Measurements from ENCODE around the gene SLC25A29.
"Not testable (repeated sequence)": the region's sequence is repeated elsewhere in the genome, so short reads cannot be mapped to it uniquely, and the experiment has no call there.

The SLC25A29 gene, protein sequence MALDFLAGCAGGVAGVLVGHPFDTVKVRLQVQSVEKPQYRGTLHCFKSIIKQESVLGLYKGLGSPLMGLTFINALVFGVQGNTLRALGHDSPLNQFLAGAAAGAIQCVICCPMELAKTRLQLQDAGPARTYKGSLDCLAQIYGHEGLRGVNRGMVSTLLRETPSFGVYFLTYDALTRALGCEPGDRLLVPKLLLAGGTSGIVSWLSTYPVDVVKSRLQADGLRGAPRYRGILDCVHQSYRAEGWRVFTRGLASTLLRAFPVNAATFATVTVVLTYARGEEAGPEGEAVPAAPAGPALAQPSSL

DNA sequence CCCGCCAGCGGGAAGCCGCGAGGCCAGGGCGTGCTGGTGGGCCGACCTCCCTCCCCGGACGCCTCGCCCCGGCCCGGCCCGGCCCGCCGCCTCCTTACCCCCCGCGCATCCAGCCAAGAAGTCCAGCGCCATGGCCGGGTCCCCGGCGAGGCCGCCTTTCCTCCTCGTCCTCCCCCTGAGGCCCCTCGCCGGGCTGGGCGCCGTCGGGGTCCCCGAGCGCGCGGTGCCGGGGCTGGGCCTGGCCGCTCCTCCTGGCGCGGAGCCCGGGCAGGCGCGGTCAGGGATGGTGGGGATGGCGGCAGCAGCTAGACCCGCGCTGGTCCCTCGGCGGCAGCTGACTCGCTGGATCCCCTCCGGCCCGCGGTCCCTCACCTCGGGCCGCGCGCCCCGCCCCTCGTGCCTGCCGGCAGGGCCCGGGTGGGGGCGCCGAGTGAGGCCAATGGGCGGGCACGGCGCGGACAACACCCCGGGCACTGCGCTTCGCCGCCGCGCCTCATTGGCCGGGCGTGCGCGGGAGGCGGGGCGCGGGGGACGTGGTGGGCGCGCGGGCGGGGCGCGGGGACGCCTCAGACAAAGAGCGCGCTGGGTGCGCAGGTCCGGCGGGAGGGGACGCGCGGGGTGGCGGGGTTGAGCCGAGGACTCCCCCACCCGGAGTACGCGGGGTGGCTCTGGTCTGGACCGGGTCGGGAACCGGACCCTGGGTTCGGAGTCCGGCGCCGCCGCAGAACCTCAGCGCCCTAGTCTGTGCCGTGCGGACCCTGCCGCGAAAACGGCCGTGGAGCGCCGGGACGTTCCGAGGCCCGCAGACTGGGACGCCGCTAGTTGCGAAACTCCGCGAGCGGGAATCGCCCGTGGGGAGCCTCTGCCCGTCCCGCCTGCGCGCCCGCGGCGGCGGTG is at the start of gene SLC25A29:
Gene SLC25A29, minus strand, starts transcription at position 344 of the 897 bp plus-strand sequence. Its CDS starts 212 bp downstream, at position 132.
- H3K4me3 Mint-ChIP-seq = peak within 1 kb of the TSS; percentile 77 to 94
- H3K9me3 Mint-ChIP-seq = no peaks in the 10 kb centered on the region
- peaks cover 50% of the 10 kb centered on the region for H3K4me1 Mint-ChIP-seq
- ATAC-seq (peak; percentile 90), DNase-seq (peak; percentile 77 to 80)
- peaks cover 21% of the 10 kb centered on the region for H3K27me3 Mint-ChIP-seq
- H3K27ac Mint-ChIP-seq = peak within 1 kb of the TSS; percentile 61 to 79

DNA sequence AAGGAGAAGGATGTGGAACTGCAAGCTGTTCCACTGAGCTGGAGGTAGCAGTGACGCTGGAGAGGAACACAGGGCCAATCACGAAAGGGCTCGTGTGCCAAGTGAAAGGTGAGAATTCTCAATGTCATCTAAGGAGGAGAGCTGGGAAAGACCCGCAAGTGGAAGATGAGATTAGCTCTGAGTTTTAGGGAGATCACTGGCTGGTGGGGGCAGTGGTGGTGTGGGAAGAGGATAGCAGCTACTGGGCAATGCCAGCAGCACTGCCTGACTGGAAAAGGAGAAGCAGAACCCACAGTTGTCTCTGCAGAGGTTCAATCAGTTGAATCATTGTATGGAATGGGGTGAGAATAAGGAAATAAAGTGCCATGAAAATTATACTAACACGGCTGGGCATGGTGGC is 44.7 kb upstream of the SLC25A29 start:
- H3K27ac Mint-ChIP-seq = peak overlapping the region in 1 of 2 donors; percentile 87
- no peaks in the 10 kb centered on the region for H3K27me3 Mint-ChIP-seq

DNA sequence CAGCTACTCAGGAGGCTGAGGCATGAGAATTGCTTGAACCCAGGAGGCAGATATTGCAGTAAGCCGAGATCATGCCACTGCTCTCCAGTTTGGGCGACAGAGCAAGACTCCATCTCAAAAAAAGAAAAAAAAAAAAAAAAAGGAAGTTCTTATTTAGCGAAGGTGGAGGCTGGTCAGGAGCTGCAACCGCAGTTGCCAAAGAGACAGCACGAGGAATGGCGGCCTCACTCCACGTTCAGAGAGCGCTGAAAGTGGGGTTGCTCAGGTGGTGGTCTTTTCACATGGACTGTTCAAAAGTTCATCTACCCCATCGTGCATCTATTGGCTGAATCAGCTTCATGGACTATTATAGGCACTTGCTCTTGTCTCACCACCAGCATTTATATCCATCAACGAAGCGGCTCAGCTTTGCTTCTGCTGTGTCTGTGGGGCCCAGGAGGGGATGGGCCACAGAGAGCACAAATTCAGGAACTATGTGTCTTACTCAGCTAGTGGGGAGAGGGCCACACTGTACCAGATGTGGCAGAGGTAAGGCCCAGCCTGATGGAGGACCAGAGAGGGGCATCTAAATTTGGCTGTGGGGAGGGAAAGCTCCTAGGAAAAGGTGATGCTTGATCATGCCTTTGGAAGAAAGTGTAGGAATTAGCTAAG is 44.2 kb upstream of the SLC25A29 start:
- no peak for DNase-seq
- H3K4me3 Mint-ChIP-seq = no peak overlapping the region
- H3K27me3 Mint-ChIP-seq = no peaks in the 10 kb centered on the region
- ATAC-seq = no peak
- peaks cover 15% of the 10 kb centered on the region for H3K4me1 Mint-ChIP-seq
- H3K9me3 Mint-ChIP-seq = no peaks in the 10 kb centered on the region
- H3K27ac Mint-ChIP-seq = peak overlapping the region in 1 of 2 donors; percentile 42

More for the DNA sequence above, 44.7 kb upstream of the SLC25A29 start:
- no peak for DNase-seq
- H3K4me3 Mint-ChIP-seq = no peak overlapping the region
- no peak for ATAC-seq
- no peaks in the 10 kb centered on the region for H3K9me3 Mint-ChIP-seq
- H3K4me1 Mint-ChIP-seq = peaks cover 15% of the 10 kb centered on the region

DNA sequence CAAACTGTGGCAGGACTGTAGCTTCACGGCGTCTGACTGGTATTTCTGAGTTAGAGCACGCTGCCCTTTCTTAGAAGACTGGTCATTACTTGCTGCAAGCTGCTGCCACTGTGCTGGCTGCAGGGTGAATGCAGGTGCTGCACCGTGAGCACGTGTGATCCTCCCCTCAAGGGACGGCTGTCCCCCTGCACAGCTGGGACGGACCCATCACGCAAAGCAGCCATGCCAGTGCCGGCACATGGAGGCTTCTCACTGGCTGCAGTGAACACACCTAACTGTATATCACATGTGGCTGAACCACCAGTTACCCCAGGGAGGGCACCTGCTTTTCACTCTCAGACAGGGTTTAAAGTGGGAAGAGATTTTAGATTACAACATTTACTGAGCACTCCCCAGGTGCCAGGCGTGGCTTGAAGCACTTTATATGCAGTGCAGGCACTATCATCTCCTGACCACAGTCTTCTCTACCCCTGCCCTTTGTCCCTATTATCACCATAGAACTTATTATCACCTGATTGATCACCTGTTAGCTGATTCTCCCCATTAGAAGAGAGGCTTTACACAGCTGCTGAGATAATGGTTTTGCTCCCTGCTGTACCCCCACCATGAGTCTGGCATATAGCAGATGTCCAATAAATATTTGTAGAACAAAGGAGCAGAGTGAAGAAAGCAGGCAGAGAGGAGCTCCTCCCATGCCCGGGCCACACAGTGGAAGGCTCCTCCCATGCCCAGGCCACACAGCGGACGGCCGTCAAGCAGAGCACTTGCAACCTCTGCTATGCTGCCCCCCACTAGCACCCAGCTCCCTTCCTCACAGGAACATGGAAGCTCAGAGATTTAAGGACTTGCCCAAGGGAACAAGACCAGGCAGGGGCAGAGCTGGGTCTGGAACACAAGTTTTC is 42.8 kb upstream of the SLC25A29 start:
- no peaks in the 10 kb centered on the region for H3K9me3 Mint-ChIP-seq
- no peaks in the 10 kb centered on the region for H3K27me3 Mint-ChIP-seq
- peaks cover 15% of the 10 kb centered on the region for H3K4me1 Mint-ChIP-seq
- no peak overlapping the region for H3K4me3 Mint-ChIP-seq
- H3K27ac Mint-ChIP-seq = no peak overlapping the region
- ATAC-seq (peak; percentile 38), DNase-seq (no peak)

DNA sequence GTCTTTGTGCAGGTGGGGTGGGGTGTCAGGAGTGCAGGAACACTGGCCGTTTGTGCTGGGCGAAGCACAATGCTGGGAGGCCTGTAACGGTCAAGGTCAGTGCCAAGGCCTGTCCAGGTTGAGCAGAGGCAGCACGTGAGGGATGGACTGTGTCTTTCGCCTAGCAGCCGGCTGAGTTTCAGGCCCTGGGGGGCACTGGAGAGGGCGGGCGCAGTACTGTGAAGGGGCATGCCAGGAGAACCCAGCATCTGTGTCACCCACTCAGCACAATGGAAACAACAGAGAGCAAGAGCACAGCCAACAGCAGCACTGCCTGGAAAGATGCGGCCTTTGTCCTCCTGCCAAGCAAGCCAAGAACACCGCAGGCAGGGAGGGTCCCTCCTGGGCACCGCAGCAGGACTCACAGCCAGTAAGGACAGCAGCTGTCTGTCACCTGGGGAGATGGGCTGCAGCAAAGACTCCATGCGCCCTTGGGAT is 42.0 kb upstream of the SLC25A29 start:
- H3K27ac Mint-ChIP-seq = peak overlapping the region in 1 of 2 donors; percentile 48
- no peak for DNase-seq
- no peaks in the 10 kb centered on the region for H3K9me3 Mint-ChIP-seq
- peak; percentile 18 for ATAC-seq
- H3K4me1 Mint-ChIP-seq = peaks cover 22% of the 10 kb centered on the region
- no peak overlapping the region for H3K4me3 Mint-ChIP-seq
- no peaks in the 10 kb centered on the region for H3K27me3 Mint-ChIP-seq

DNA sequence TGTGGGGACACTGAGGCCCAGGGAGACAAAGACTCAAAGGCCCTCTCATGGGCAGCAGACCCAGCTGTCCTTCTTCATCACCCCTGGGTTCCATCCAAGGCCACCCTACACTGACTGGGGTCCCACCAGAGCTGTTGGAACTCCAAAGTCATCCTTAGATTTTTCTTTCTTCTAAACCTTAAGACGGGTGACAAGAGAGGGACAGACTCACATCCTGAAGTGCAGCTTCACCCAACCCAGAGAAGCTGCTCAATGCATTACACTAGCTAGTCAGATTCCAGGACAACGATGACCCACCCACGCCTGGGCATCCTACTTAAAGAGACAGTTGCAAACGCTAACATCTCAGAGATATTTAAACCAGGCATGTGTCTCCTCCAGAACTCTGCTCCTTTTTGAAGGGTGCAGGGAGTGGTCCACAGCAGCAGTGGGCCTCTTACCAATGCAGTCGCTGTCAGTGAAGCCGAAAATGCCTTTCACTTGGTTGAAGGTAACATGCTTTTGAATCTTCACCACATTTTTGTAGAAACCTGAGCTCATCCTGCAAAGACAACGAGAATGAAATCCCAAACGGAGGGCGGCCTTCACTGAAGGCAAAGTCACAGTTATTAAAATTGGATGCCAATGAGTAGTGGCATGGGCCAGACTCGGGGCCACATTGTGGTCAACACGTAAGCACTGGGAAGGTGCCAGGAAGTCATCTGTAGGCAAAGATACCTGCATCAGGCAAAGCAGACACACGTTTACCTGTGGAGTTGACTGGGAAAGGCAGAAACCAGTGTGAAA is 40.3 kb upstream of the SLC25A29 start:
- no peak overlapping the region for H3K4me3 Mint-ChIP-seq
- no peak for ATAC-seq
- no peak for DNase-seq
- H3K27me3 Mint-ChIP-seq = no peaks in the 10 kb centered on the region
- H3K27ac Mint-ChIP-seq = peak overlapping the region in 1 of 2 donors; percentile 59
- peaks cover 40% of the 10 kb centered on the region for H3K4me1 Mint-ChIP-seq
- H3K9me3 Mint-ChIP-seq = no peaks in the 10 kb centered on the region

DNA sequence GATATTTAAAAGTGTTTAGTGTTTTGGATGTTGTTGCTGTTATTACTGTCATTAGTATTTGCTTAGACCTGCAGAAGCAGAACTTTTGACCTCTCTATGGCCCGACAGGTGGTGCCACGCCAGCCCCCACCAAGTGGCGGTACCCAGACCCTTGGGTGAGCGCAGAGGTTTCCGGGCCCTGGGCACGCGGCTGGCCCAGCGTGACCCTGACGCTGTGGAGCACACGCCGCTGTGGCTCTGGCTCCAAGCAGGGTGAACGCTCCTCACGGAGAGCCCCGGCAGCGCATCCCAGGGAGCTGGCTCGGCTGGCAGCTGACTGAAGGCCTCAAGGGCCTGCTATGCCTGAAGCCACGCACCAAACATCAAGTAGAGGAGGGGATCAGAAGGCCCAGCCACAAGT is 39.5 kb upstream of the SLC25A29 start:
- Mint-ChIP-seq H3K4me1 (peaks cover 42% of the 10 kb centered on the region), H3K27me3 (no peaks in the 10 kb centered on the region), H3K4me3 (no peak overlapping the region), H3K27ac (no peak overlapping the region), H3K9me3 (no peaks in the 10 kb centered on the region)
- ATAC-seq (no peak), DNase-seq (no peak)

DNA sequence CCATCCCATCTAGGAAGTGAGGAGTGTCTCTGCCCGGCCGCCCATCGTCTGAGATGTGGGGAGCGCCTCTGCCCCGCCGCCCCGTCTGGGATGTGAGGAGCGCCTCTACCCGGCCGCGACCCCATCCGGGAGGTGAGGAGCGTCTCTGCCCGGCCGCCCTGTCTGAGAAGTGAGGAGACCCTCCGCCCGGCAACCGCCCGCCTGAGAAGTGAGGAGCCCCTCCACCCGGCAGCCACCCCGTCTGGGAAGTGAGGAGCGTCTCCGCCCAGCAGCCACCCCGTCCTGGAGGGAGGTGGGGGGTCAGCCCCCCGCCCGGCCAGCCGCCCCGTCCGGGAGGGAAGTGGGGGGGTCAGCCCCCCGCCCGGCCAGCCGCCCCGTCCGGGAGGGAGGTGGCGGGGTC is 38.4 kb upstream of the SLC25A29 start:
- not testable (repeated sequence) for H3K4me3 Mint-ChIP-seq, DNase-seq, H3K27ac Mint-ChIP-seq, H3K9me3 Mint-ChIP-seq, ATAC-seq, H3K27me3 Mint-ChIP-seq
- peaks cover 44% of the 10 kb centered on the region for H3K4me1 Mint-ChIP-seq

DNA sequence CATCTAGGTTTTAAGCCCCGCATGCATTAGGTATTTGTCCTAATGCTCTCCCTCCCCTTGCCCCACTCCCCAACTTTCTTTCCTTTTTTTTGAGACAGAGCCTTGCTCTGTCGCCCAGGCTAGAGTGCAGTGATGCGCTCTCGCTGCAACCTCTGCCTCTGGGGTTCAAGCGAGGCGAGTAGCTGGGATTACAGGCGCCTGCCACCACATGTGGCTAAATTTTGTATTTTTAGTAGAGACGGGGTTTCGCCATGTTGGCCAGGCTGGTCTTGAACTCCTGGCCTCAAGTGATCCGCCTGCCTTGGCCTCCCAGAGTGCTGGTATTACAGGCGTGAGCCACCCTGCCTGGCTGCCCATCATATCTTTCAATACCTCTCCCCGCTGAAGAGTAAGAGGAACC is 36.6 kb upstream of the SLC25A29 start:
- ATAC-seq, H3K4me3 Mint-ChIP-seq, H3K27me3 Mint-ChIP-seq, H3K9me3 Mint-ChIP-seq: not testable (repeated sequence)
- Mint-ChIP-seq H3K27ac (peak overlapping the region in 1 of 2 donors; percentile 34), H3K4me1 (peaks cover 39% of the 10 kb centered on the region)
- DNase-seq = peak in 1 of 2 donors; percentile 8

DNA sequence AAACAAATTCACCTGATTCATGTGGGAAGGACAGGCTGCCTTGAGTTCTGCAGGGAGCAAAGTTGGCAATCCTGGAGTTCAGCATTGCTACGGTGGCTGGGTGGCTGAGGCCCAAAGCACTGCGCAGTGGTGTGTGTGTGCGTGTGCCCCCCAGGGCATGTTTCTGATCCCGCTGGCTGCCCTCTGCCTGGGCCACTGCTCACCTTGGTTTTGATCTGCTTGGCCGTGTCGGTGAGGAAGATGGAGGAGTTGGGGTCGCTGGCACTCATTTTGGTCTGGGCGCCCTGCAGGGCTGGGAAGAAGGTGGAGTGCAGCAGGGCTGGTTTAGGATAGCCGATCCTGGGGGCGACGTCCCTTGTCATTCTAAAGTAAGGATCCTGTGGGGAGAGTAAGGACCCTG is 36.0 kb upstream of the SLC25A29 start:
- no peaks in the 10 kb centered on the region for H3K27me3 Mint-ChIP-seq
- DNase-seq (peak in 1 of 2 donors; percentile 7), ATAC-seq (no peak)
- peak overlapping the region in 1 of 2 donors; percentile 93 for H3K27ac Mint-ChIP-seq
- no peaks in the 10 kb centered on the region for H3K9me3 Mint-ChIP-seq
- H3K4me1 Mint-ChIP-seq = peaks cover 41% of the 10 kb centered on the region
- H3K4me3 Mint-ChIP-seq = peak overlapping the region in 1 of 2 donors; percentile 25

DNA sequence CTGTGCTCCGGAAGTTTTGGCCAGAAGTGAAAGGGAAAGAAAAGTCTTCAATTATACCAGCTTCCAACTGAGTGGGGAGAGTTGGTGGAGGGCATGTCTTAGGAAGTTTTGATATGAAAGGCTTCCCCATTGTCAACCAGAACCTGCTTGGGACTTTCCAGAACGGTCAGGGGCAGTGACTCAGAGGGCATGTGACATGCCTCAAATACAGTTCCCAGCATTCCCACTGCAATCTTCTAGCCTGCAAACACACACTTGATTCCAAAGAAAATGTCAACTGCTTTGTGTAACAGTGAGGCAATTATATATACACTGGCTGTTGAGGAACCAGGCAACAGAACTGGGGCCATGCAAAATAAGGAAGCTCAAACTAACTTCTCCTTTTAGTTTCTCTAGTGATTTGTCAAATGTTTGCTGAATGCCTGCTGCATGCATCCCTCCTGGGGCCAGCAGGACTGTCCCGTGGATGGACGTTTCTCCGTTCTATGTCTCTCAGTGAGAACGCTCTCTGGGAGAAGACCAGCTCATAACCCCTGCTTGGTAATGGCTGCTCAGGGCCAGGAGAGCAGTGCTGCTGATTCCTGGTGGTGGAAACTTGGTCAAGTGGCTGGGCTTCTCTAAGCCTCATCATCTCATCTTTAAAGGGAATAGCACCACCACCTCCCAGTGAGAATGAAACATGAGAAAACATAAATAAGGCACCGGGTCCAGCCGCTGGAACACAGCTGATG is 35.2 kb upstream of the SLC25A29 start:
- ATAC-seq (peak; percentile 52), DNase-seq (peak in 1 of 2 donors; percentile 19)
- no peaks in the 10 kb centered on the region for H3K27me3 Mint-ChIP-seq
- H3K27ac Mint-ChIP-seq = peak overlapping the region; percentile 46 to 93
- H3K4me1 Mint-ChIP-seq = peaks cover 45% of the 10 kb centered on the region
- H3K9me3 Mint-ChIP-seq = no peaks in the 10 kb centered on the region
- no peak overlapping the region for H3K4me3 Mint-ChIP-seq

DNA sequence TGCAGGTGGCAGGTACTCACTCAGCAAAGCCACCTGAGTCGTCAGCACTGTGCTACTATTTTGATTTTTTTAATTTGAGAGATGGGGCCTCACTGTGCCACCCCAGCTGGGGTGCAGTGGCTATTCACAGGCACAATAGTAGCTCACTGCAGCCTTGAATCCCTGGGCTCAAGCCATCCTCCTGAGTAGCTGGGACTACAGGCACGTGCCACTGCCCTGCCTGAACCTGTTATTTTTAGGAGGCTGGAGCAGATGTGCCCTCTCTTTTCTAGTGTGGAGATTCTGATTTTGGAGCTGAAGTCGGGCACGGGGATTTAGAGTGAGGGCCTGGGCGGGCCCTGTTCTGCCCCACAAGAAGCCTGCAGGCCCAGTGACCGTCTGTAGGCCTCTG is 34.2 kb upstream of the SLC25A29 start:
- H3K9me3 Mint-ChIP-seq = no peaks in the 10 kb centered on the region
- H3K27ac Mint-ChIP-seq = peak overlapping the region in 1 of 2 donors; percentile 91
- peak in 1 of 2 donors; percentile 5 for DNase-seq
- no peak for ATAC-seq
- H3K4me3 Mint-ChIP-seq = no peak overlapping the region
- H3K4me1 Mint-ChIP-seq = peaks cover 45% of the 10 kb centered on the region
- no peaks in the 10 kb centered on the region for H3K27me3 Mint-ChIP-seq

DNA sequence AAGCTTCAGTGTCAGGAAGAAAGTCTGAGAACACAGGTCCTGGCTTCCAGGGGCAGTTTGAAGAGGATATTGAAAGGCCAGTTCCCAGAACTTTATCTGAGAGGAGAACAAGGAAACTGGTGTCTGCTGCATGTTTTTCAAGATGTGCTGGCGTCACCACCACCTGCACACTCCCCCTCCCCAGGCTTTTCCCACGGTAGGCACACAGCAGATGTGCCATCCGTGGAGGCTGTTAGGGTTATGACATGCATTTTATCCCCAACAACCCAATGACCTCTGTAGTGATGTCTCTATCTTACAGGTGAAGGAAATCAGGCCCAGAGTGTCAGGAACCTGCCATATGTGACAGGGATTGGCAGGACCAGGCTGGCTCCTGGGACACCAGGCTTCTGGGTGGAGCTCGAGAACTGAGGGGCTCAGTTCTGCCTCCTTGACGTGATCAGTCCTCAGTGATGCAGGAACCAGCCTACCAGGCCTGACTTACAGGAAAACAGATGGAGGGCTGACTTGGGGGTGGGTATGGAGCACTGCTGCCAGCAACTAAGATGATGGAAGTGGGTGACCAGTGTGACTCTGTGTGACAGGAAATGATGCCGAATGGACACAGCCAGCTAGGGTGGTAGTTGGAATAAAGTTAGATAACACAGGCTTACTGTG is 33.6 kb upstream of the SLC25A29 start:
- Mint-ChIP-seq H3K9me3 (no peaks in the 10 kb centered on the region), H3K27ac (peak overlapping the region; percentile 82 to 91), H3K4me3 (no peak overlapping the region), H3K27me3 (no peaks in the 10 kb centered on the region), H3K4me1 (peaks cover 45% of the 10 kb centered on the region)
- ATAC-seq = no peak
- DNase-seq = peak in 1 of 2 donors; percentile 7

All from stimulated activated naive CD8-positive, alpha-beta T cell treated with anti-CD3 and anti-CD28 coated beads, Interleukin-15, amount 100 ng/mL, for 72 hours (primary cell).